CD4-positive, alpha-beta T cell (primary cell): ENCODE data around the gene CAMTA1. TPM values are rescaled to one million over a fixed set of nuclear protein-coding genes. Genes with fewer than 3 reads are reported as not detected.

Experiments used
- ATAC-seq: fragments of 200-7000 bp; cut with Tn5 transposase; one replicate; pipeline ENCODE4 v1.10.0; 2022; ENCODE audit warnings: mild to moderate bottlenecking; ENCODE audit not compliant: poor library complexity
- CTCF ChIA-PET: fragments of 350-600 bp; sonication (Branson Sonifier 250); formaldehyde crosslinking; loops from one replicate; lab custom pipeline; 2021; ENCODE audit warnings: antibody characterized with exemption, inconsistent platforms; lab: Charles Lee
- POLR2A ChIA-PET: fragments of 350-600 bp; sonication (Branson Sonifier 250); formaldehyde crosslinking; loops from one replicate; lab custom pipeline; 2021; ENCODE audit warnings: antibody characterized with exemption, inconsistent platforms; lab: Charles Lee
- DNase-seq, 14 experiments: peaks; one replicate each; pipeline ENCODE4 v3.0.0-alpha.2; 2013 to 2020; ENCODE audit warnings: mixed read lengths in 2 of 14
- H3K27ac ChIP-seq, 2 donors: one replicate each; pipeline versions ENCODE4 v1.5.1 to v1.7.0; 2013; ENCODE audit warnings: low read length in 2 of 2, low read depth in 1 of 2, mild to moderate bottlenecking in 1 of 2
- H3K27me3 ChIP-seq, 2 experiments: 1 replicate in 1 of 2; 2 replicates in 1 of 2; pipeline versions ENCODE4 v1.6.1 to v1.7.0; 2013; ENCODE audit warnings: low read length in 2 of 2, control low read depth in 1 of 2, mild to moderate bottlenecking in 1 of 2, moderate library complexity in 1 of 2; ENCODE audit not compliant: insufficient read depth in 2 of 2, control insufficient read depth in 1 of 2
- H3K36me3 ChIP-seq: one replicate; pipeline ENCODE4 v1.6.1; 2013; ENCODE audit warnings: low read length, control low read depth; ENCODE audit not compliant: insufficient read depth
- H3K4me1 ChIP-seq: one replicate; pipeline ENCODE4 v1.6.1; 2013; ENCODE audit warnings: low read length, control low read depth; ENCODE audit not compliant: insufficient read depth
- H3K4me3 ChIP-seq: one replicate; pipeline ENCODE4 v1.5.1; 2013; ENCODE audit warnings: mild to moderate bottlenecking, low read length, moderate library complexity
- H3K9me3 ChIP-seq, 2 experiments: 1 replicate in 1 of 2; 2 replicates in 1 of 2; pipeline versions ENCODE4 v1.6.1 to v1.7.0; 2013; ENCODE audit warnings: low read length in 2 of 2, mild to moderate bottlenecking in 2 of 2, control low read depth in 1 of 2, moderate library complexity in 1 of 2; ENCODE audit not compliant: control insufficient read depth in 1 of 2, insufficient read depth in 1 of 2
- H3K27ac Mint-ChIP-seq: one replicate; pipeline ENCODE4 v1.8.0; 2020; ENCODE audit warnings: mixed read lengths
- H3K27me3 Mint-ChIP-seq: one replicate; pipeline ENCODE4 v1.8.0; 2021; ENCODE audit warnings: mixed read lengths
- H3K36me3 Mint-ChIP-seq: one replicate; pipeline ENCODE4 v1.8.0; 2021; ENCODE audit warnings: low read depth, mixed read lengths
- H3K4me1 Mint-ChIP-seq: one replicate; pipeline ENCODE4 v1.8.0; 2021; ENCODE audit warnings: low read depth, mixed read lengths
- H3K4me3 Mint-ChIP-seq: one replicate; pipeline ENCODE4 v1.8.0; 2020; ENCODE audit warnings: mild to moderate bottlenecking, mixed read lengths
- H3K9me3 Mint-ChIP-seq: one replicate; pipeline ENCODE4 v1.8.0; 2020; ENCODE audit warnings: mixed read lengths
- intact Hi-C, 2 experiments: fragments of 100-400 bp; cut with DNase I in 1 of 2; cut with micrococcal nuclease in 1 of 2; formaldehyde crosslinking; loops; one replicate each; pipeline versions ENCODE4 v1.15.1 to v1.9.0; 2023 to 2025; cut with DNase I, micrococcal nuclease
- total RNA-seq, 174 experiments: library from RNA in 2 of 174; stranded (reverse) in 2 of 174; gene quantifications; one replicate each; pipeline ENCODE4 v1.2.3 and lab custom pipeline; 2021 to 2026
- TF ChIP-seq, protein P1 (sequence below): fragments of 200-600 bp; IDR thresholded peaks from one replicate; pipeline ENCODE4 v1.8.0; 2022; ENCODE audit warnings: antibody characterized with exemption, mild to moderate bottlenecking

The CAMTA1 gene
- total RNA-seq, 2 experiments from 2014 or later, result 38.6 to 39.3 TPM

DNA sequence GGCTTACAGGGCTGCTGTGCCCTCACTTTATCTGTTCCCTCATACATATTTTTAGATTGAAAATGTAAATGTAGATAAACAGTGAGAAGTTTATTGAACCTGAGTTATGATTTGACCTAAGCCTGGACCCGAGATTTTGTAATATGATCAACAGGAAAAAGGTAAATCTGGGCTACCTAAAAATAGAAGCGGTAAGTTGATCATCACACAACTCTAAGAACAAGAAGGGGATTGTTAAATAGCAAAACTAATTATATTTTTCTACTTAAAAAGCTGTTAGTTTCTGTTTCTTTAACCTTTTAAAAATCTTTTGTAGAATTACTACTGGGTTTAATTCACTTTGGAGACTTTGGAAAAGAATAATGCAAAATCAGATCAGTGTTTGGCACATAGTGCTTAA, 35.6 kb downstream of the CAMTA1 start:
- Mint-ChIP-seq H3K4me1 (peaks cover 73% of the 10 kb centered on the region), H3K4me3 (no peak overlapping the region), H3K9me3 (no peaks in the 10 kb centered on the region), H3K27me3 (no peaks in the 10 kb centered on the region), H3K27ac (peak overlapping the region; percentile 11), H3K36me3 (peaks cover 8% of the 10 kb centered on the region)
- Histone ChIP-seq H3K4me3 (no peak overlapping the region), H3K9me3 (no peaks in the 10 kb centered on the region), H3K36me3 (peaks cover 12% of the 10 kb centered on the region), H3K27me3 (no peaks in the 10 kb centered on the region), H3K4me1 (peaks cover 13% of the 10 kb centered on the region), H3K27ac (no peak overlapping the region)
- ChIA-PET POLR2A (no interaction called here), CTCF (no interaction called here)
- no peak for DNase-seq
- intact Hi-C loops, result no loop called here
- TF ChIP-seq, protein P1, sequence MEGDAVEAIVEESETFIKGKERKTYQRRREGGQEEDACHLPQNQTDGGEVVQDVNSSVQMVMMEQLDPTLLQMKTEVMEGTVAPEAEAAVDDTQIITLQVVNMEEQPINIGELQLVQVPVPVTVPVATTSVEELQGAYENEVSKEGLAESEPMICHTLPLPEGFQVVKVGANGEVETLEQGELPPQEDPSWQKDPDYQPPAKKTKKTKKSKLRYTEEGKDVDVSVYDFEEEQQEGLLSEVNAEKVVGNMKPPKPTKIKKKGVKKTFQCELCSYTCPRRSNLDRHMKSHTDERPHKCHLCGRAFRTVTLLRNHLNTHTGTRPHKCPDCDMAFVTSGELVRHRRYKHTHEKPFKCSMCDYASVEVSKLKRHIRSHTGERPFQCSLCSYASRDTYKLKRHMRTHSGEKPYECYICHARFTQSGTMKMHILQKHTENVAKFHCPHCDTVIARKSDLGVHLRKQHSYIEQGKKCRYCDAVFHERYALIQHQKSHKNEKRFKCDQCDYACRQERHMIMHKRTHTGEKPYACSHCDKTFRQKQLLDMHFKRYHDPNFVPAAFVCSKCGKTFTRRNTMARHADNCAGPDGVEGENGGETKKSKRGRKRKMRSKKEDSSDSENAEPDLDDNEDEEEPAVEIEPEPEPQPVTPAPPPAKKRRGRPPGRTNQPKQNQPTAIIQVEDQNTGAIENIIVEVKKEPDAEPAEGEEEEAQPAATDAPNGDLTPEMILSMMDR, result no peak
- no peak for ATAC-seq

DNA sequence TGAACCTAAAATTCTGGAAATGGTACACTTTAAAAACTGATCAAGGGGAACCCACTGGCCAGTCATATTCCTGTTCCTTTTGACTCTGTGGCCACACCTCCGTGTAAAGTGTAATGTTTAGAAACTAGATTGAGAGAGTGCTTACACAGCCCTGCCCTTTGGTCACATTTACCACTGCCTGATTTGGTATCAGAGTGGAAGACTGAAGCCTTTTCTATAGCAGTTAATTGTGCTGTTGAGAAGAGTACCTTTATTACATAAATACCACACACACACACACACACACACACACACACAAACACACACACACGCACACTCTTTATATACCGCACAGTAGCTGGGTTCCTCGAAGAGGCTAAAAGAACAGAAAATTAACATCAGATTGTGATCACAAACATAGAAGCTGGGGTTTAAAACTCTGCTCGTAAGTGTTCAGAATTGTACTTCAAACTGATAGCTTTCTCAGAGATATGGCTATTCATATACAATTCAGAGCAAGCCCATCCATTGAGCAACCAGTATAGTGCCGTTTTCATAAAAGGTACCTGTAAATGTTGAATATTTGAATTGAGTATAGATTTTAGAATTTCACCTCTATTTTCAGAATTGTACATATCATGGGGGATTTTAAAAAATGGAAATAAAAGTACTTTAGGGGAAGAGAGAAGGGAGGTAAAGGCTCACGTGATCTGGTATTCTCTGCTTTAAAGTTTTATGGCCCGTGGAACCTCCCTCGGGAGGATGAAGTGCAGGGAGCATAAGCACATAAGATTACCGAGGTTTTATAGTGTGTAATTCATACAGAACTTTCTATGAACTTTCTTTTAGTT, 37.5 kb downstream of the CAMTA1 start:
- DNase-seq (no peak), ATAC-seq (no peak)
- Histone ChIP-seq H3K9me3 (no peaks in the 10 kb centered on the region), H3K4me3 (no peak overlapping the region), H3K27ac (no peak overlapping the region), H3K4me1 (peaks cover 6% of the 10 kb centered on the region), H3K27me3 (no peaks in the 10 kb centered on the region), H3K36me3 (peaks cover 17% of the 10 kb centered on the region)
- intact Hi-C loops, result no loop called here
- no peaks in the 10 kb centered on the region for H3K9me3 Mint-ChIP-seq
- no peak overlapping the region for H3K27ac Mint-ChIP-seq
- H3K27me3 Mint-ChIP-seq, result no peaks in the 10 kb centered on the region
- H3K4me1 Mint-ChIP-seq, result peaks cover 65% of the 10 kb centered on the region
- ChIA-PET CTCF (no interaction called here), POLR2A (no interaction called here)
- peaks cover 25% of the 10 kb centered on the region for H3K36me3 Mint-ChIP-seq
- TF ChIP-seq, protein P1, result no peak
- no peak overlapping the region for H3K4me3 Mint-ChIP-seq

- H3K4me3 ChIP-seq, result no peak overlapping the region
- Mint-ChIP-seq H3K4me1 (peaks cover 65% of the 10 kb centered on the region), H3K9me3 (no peaks in the 10 kb centered on the region), H3K27ac (peak overlapping the region; percentile 35), H3K4me3 (no peak overlapping the region), H3K36me3 (peaks cover 29% of the 10 kb centered on the region), H3K27me3 (no peaks in the 10 kb centered on the region)
- ChIA-PET POLR2A (no interaction called here), CTCF (no interaction called here)
- TF ChIP-seq, protein P1, result no peak
- ATAC-seq (no peak), DNase-seq (no peak)
- peaks cover 19% of the 10 kb centered on the region for H3K36me3 ChIP-seq
- H3K27me3 ChIP-seq, result no peaks in the 10 kb centered on the region
- H3K27ac ChIP-seq, result no peak overlapping the region
- intact Hi-C loops, result no loop called here
- H3K9me3 ChIP-seq, result no peaks in the 10 kb centered on the region
- peaks cover 6% of the 10 kb centered on the region for H3K4me1 ChIP-seq
These were observed 38.5 kb downstream of the CAMTA1 start for GRCh38 chr1:6823793-6824192.
